ENCODE data around the gene RAC3.

DNA sequence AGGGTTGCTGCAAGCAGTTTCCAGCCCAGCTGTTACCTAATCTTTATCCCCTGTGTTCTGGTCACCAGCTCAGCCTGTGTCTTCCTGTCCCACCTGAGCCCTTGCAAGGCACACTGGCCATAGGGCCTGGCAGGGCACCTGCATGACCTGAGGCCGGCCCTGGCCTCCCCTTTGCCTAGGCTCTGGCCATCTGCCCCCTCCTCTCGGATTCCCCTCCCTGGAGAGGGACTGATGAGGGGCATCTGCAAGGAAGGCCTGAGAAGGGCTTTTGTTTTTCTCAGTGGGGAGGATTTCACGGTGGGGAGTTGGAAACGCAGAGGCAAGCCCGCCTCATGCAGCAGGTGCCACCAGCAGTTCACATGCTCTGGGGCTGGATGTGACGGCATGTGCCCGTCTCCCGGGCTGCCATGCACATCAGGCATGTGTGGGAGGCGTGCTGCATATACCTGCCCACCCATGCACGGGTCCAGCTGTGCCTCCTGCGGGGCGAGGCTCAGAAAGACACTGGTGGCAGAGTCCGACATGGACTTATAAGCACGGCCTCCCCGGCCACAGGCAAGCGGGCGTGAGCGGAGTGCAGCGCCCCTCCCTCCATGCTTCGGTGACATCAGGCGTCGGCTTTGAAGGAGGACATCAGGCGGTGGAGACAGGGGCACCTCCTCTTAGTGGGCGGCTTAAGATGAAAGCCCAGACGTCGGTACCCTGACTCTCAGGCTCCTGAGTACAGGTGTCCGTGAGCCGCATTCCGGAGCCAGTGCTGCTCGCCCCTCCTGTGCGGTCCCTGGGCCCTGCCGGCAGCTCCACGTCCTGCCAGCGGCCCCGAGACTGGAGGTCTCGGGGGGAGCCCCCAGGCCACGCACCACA is 37.5 kb upstream of the RAC3 start:
- no peak for TF ChIP-seq EP300 (IDR thresholded peaks at IDR 0.05; ENCODE audit: borderline replicate concordance)
- TF ChIP-seq, protein P1, sequence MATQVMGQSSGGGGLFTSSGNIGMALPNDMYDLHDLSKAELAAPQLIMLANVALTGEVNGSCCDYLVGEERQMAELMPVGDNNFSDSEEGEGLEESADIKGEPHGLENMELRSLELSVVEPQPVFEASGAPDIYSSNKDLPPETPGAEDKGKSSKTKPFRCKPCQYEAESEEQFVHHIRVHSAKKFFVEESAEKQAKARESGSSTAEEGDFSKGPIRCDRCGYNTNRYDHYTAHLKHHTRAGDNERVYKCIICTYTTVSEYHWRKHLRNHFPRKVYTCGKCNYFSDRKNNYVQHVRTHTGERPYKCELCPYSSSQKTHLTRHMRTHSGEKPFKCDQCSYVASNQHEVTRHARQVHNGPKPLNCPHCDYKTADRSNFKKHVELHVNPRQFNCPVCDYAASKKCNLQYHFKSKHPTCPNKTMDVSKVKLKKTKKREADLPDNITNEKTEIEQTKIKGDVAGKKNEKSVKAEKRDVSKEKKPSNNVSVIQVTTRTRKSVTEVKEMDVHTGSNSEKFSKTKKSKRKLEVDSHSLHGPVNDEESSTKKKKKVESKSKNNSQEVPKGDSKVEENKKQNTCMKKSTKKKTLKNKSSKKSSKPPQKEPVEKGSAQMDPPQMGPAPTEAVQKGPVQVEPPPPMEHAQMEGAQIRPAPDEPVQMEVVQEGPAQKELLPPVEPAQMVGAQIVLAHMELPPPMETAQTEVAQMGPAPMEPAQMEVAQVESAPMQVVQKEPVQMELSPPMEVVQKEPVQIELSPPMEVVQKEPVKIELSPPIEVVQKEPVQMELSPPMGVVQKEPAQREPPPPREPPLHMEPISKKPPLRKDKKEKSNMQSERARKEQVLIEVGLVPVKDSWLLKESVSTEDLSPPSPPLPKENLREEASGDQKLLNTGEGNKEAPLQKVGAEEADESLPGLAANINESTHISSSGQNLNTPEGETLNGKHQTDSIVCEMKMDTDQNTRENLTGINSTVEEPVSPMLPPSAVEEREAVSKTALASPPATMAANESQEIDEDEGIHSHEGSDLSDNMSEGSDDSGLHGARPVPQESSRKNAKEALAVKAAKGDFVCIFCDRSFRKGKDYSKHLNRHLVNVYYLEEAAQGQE (IDR thresholded peaks at IDR 0.05; ENCODE audit: low read depth), result no peak
- TF ChIP-seq, protein P2, sequence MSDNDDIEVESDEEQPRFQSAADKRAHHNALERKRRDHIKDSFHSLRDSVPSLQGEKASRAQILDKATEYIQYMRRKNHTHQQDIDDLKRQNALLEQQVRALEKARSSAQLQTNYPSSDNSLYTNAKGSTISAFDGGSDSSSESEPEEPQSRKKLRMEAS (IDR thresholded peaks at IDR 0.05), result no peak
- TF ChIP-seq RAD21 (IDR thresholded peaks at IDR 0.05; ENCODE audit: low read depth), result no peak
- no peak for TF ChIP-seq YY1 (IDR thresholded peaks at IDR 0.05; ENCODE audit: low read depth)
- TF ChIP-seq FOXM1 (IDR thresholded peaks at IDR 0.05; ENCODE audit: borderline replicate concordance, low read depth), result no peak
- no peak for TF ChIP-seq TAF1 (IDR thresholded peaks at IDR 0.05; ENCODE audit: low read depth)
- TF ChIP-seq ZBTB7A (IDR thresholded peaks at IDR 0.05; ENCODE audit: low read depth), result no peak
- no peak for TF ChIP-seq CREB1 (IDR thresholded peaks at IDR 0.05; ENCODE audit: low read depth)
- no peak for TF ChIP-seq TEAD4 (IDR thresholded peaks at IDR 0.05)
- no peak for TF ChIP-seq NFIC (IDR thresholded peaks at IDR 0.05)
- no peak for TF ChIP-seq CEBPB (IDR thresholded peaks at IDR 0.05)
- TF ChIP-seq, protein P3, sequence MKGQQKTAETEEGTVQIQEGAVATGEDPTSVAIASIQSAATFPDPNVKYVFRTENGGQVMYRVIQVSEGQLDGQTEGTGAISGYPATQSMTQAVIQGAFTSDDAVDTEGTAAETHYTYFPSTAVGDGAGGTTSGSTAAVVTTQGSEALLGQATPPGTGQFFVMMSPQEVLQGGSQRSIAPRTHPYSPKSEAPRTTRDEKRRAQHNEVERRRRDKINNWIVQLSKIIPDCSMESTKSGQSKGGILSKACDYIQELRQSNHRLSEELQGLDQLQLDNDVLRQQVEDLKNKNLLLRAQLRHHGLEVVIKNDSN (IDR thresholded peaks at IDR 0.05), result no peak
- TF ChIP-seq EGR1 (IDR thresholded peaks at IDR 0.05), result no peak
